GM12878 (cell line): ENCODE measurements around the gene NUP210L.

Source experiments
- ATF2 ChIP-seq: IDR thresholded peaks from 2 replicates; pipeline ENCODE4 v1.6.1; 2012; ENCODE audit warnings: low read length, inconsistent platforms
- CHD2 ChIP-seq: IDR thresholded peaks from 2 replicates; pipeline ENCODE4 v1.6.1; 2011; ENCODE audit warnings: low read depth, low read length, improper control_type of control experiment, borderline replicate concordance
- CTCF ChIP-seq, 3 experiments: IDR thresholded peaks in 2 of 3; conservative IDR thresholded peaks in 1 of 3; 2 replicates each; pipeline ENCODE4 v1.5.1; 2011; ENCODE audit warnings: low read depth in 3 of 3, low read length in 3 of 3, mild to moderate bottlenecking in 3 of 3, control low read depth in 2 of 3, moderate library complexity in 2 of 3, inconsistent platforms in 1 of 3, mixed read lengths in 1 of 3; ENCODE audit not compliant: control insufficient read depth in 2 of 3, insufficient read depth in 1 of 3; ENCODE audit errors: extremely low read depth in 1 of 3
- E2F4 ChIP-seq: IDR thresholded peaks from 2 replicates; pipeline ENCODE4 v1.6.1; 2012; ENCODE audit warnings: low read depth, low read length, improper control_type of control experiment
- JUND ChIP-seq: IDR thresholded peaks from 2 replicates; pipeline ENCODE4 v1.6.1; 2012; ENCODE audit warnings: low read depth, mild to moderate bottlenecking, low read length, improper control_type of control experiment, moderate library complexity
- KDM1A ChIP-seq: fragments of 200-600 bp; sonication (generic); IDR thresholded peaks from 2 replicates; pipeline ENCODE4 v1.6.1; 2016; ENCODE audit warnings: borderline replicate concordance
- NR2C2 ChIP-seq: IDR thresholded peaks from 2 replicates; pipeline ENCODE4 v1.6.1; 2011; ENCODE audit warnings: borderline replicate concordance, low read depth; ENCODE audit not compliant: control insufficient read depth, insufficient read length
- SP1 ChIP-seq: IDR thresholded peaks from one replicate; pipeline ENCODE4 v1.6.1; 2011; ENCODE audit warnings: low read depth, low read length
- TCF12 ChIP-seq: IDR thresholded peaks from 2 replicates; pipeline ENCODE4 v1.6.1; 2011; ENCODE audit warnings: low read depth, mild to moderate bottlenecking, low read length
- USF2 ChIP-seq: IDR thresholded peaks from 2 replicates; pipeline ENCODE4 v1.6.1; 2011; ENCODE audit warnings: low read depth, low read length, improper control_type of control experiment, borderline replicate concordance

GRCh38 chr1:153957744-153958110, 197.1 kb downstream of the NUP210L start:
- TF ChIP-seq TCF12 (no peak), USF2 (no peak), CTCF (IDR thresholded peaks at IDR 0.05 in 2 of 3, conservative IDR thresholded peaks at IDR 0.05 in 1 of 3; ENCODE audit: control insufficient read depth in 2 of 3, extremely low read depth in 1 of 3, insufficient read depth in 1 of 3, low read depth in 3 of 3, low read length in 3 of 3) (no peak), KDM1A (no peak), CHD2 (no peak), ATF2 (no peak), E2F4 (no peak), SP1 (no peak), NR2C2 (no peak), JUND (no peak)
